A549 (cell line): ENCODE results near the gene SRRM2. TPM values are rescaled to one million over a fixed set of nuclear protein-coding genes. Genes with fewer than 3 reads are reported as not detected.

Source experiments
- ATAC-seq, 2 experiments: fragments of 200-7000 bp in 1 of 2; fragments of >200 bp in 1 of 2; cut with Nextera tagmentation in 1 of 2; cut with Tn5 transposase in 1 of 2; 3 replicates each; pipeline versions ENCODE4 v1.8.0 to v1.9.1; 2018 to 2020; ENCODE audit warnings: mild to moderate bottlenecking in 1 of 2, moderate library complexity in 1 of 2
- CTCF ChIA-PET: fragments of 300-600 bp; sonication (Branson Sonifier 250); formaldehyde crosslinking; extraction: SDS; loops from one replicate; lab custom pipeline; 2021; ENCODE audit warnings: antibody characterized with exemption, inconsistent platforms; lab: Yijun Ruan, JAX
- POLR2A ChIA-PET: fragments of 350-600 bp; formaldehyde crosslinking; extraction: SDS; loops from one replicate; lab custom pipeline; 2021; ENCODE audit warnings: antibody characterized with exemption, inconsistent platforms; lab: Yijun Ruan, JAX
- DNase-seq, 2 experiments: peaks; one replicate each; pipeline versions ENCODE4 v3.0.0 to v3.0.0-alpha.2; 2011 to 2016; ENCODE audit warnings: low read depth in 1 of 2, low spot score in 1 of 2
- FAIRE-seq: peaks from 2 replicates; lab custom pipeline; 2011; peaks lifted over from hg19 to GRCh38; lab: Jason Lieb, UNC
- H3K27ac ChIP-seq, 2 experiments: fragments of >200 bp; sonication (Bioruptor Twin); formaldehyde crosslinking; 3 replicates each; pipeline ENCODE4 v1.5.1; 2016 to 2017
- H3K4me1 ChIP-seq: fragments of >200 bp; sonication (Bioruptor Twin); formaldehyde crosslinking; 3 replicates; pipeline ENCODE4 v1.6.1; 2016
- H3K4me2 ChIP-seq: fragments of >200 bp; sonication (Bioruptor Twin); formaldehyde crosslinking; 3 replicates; pipeline ENCODE4 v1.6.1; 2016
- H3K4me3 ChIP-seq: fragments of >200 bp; sonication (Bioruptor Twin); formaldehyde crosslinking; 3 replicates; pipeline ENCODE4 v1.5.1; 2016
- H3K9me3 ChIP-seq: fragments of >200 bp; sonication (Bioruptor Twin); formaldehyde crosslinking; 3 replicates; pipeline ENCODE4 v1.6.1; 2016
- ATOH8 ChIP-seq: fragments of 250-450 bp; sonication (Bioruptor Pico); IDR thresholded peaks from 2 replicates; pipeline ENCODE4 v1.5.0; 2020; ENCODE audit warnings: low read depth, mild to moderate bottlenecking, moderate library complexity
- CBX2 ChIP-seq: fragments of 200-600 bp; sonication (generic); IDR thresholded peaks from 2 replicates; pipeline ENCODE4 v1.6.1; 2016; ENCODE audit warnings: low read depth, mild to moderate bottlenecking, borderline replicate concordance
- CBX8 ChIP-seq: fragments of 200-600 bp; sonication (generic); IDR thresholded peaks from 2 replicates; pipeline ENCODE4 v1.6.1; 2016
- ESRRA ChIP-seq: fragments of 150-350 bp; IDR thresholded peaks from 2 replicates; pipeline ENCODE4 v1.6.1; 2014; ENCODE audit warnings: mild to moderate bottlenecking, low read length, borderline replicate concordance
- HMGXB4 ChIP-seq: fragments of 250-450 bp; sonication (Bioruptor Pico); IDR thresholded peaks from 2 replicates; pipeline ENCODE4 v1.5.0; 2021; ENCODE audit warnings: mild to moderate bottlenecking, moderate library complexity, borderline replicate concordance
- HOXA7 ChIP-seq: fragments of 250-450 bp; sonication (Bioruptor Pico); IDR thresholded peaks from 2 replicates; pipeline ENCODE4 v1.5.0; 2020; ENCODE audit warnings: mild to moderate bottlenecking, moderate library complexity
- HOXB5 ChIP-seq: fragments of 250-450 bp; sonication (Bioruptor Pico); IDR thresholded peaks from 2 replicates; pipeline ENCODE4 v1.5.0; 2020; ENCODE audit warnings: mild to moderate bottlenecking, moderate library complexity
- JUN ChIP-seq, 2 experiments: fragments of >200 bp; sonication (Bioruptor Twin); formaldehyde crosslinking; IDR thresholded peaks; 2 replicates in 1 of 2; 3 replicates in 1 of 2; pipeline ENCODE4 v1.6.1; 2016 to 2017
- JUNB ChIP-seq: fragments of >200 bp; sonication (Bioruptor Twin); formaldehyde crosslinking; IDR thresholded peaks from 2 replicates; pipeline ENCODE4 v1.6.1; 2016
- KDM1A ChIP-seq: fragments of 200-600 bp; sonication (generic); IDR thresholded peaks from 2 replicates; pipeline ENCODE4 v1.6.1; 2016; ENCODE audit warnings: low read depth, mild to moderate bottlenecking
- KDM5A ChIP-seq: fragments of 200-600 bp; sonication (generic); IDR thresholded peaks from 2 replicates; pipeline ENCODE4 v1.6.1; 2016; ENCODE audit warnings: antibody characterized with exemption, mild to moderate bottlenecking
- MAFK ChIP-seq: fragments of 450-650 bp; IDR thresholded peaks from 2 replicates; pipeline ENCODE4 v1.6.1; 2014; ENCODE audit not compliant: partially characterized antibody
- MAX ChIP-seq: IDR thresholded peaks from 2 replicates; pipeline ENCODE4 v1.6.1; 2012
- MAZ ChIP-seq: fragments of 150-350 bp; IDR thresholded peaks from 2 replicates; pipeline ENCODE4 v1.6.1; 2014; ENCODE audit warnings: antibody characterized with exemption, low read depth, low read length, borderline replicate concordance
- NFE2L2 ChIP-seq: fragments of 150-350 bp; conservative IDR thresholded peaks from 2 replicates; pipeline ENCODE4 v1.6.1; 2014; ENCODE audit warnings: low read length
- NR3C1 ChIP-seq: fragments of >200 bp; sonication (Bioruptor Twin); formaldehyde crosslinking; IDR thresholded peaks from 3 replicates; pipeline ENCODE4 v1.6.1; 2017
- PHF8 ChIP-seq: fragments of 200-600 bp; sonication (generic); IDR thresholded peaks from 2 replicates; pipeline ENCODE4 v1.6.1; 2016; ENCODE audit warnings: low read depth, mild to moderate bottlenecking, antibody characterized with exemption, moderate library complexity, borderline replicate concordance
- RFX5 ChIP-seq: fragments of 450-650 bp; IDR thresholded peaks from 2 replicates; pipeline ENCODE4 v1.7.1; 2014; ENCODE audit warnings: antibody characterized with exemption, mild to moderate bottlenecking, moderate library complexity
- SREBF2 ChIP-seq: fragments of 450-650 bp; IDR thresholded peaks from 2 replicates; pipeline ENCODE4 v1.6.1; 2014; ENCODE audit warnings: mild to moderate bottlenecking, moderate library complexity
- ZNF302 ChIP-seq: fragments of 250-450 bp; sonication (Bioruptor Pico); IDR thresholded peaks from 2 replicates; pipeline ENCODE4 v1.9.0; 2021; ENCODE audit warnings: inconsistent platforms, mild to moderate bottlenecking, moderate library complexity
- ZSCAN20 ChIP-seq: fragments of 250-450 bp; sonication (Bioruptor Pico); IDR thresholded peaks from 2 replicates; pipeline ENCODE4 v1.8.0; 2022; ENCODE audit warnings: mild to moderate bottlenecking, moderate library complexity
- WGBS: methylation state at CpG from one replicate; pipeline ENCODE4 v1.1.6; 2017; ENCODE audit errors: missing lambda C conversion rate; 5-methylcytosine and 5-hydroxymethylcytosine counted together
- polyA plus RNA-seq, 4 experiments: library from polyadenylated mRNA; depleted of rRNA in 3 of 4; stranded (reverse); fragments of >200 nt; fragmentation: RNase III in 1 of 4; extraction: RNeasy Plus Mini Kit Qiagen cat#74134 plus additional on column Dnase treatment in 1 of 4; gene quantifications; 2 replicates in 3 of 4; 3 replicates in 1 of 4; pipeline ENCODE4 v1.2.3, GENCODE V29; 2011 to 2017

The SRRM2 gene
- polyA plus RNA-seq, 2 of the 4 experiments (the other 2 are of a cell fraction) = 167 to 512 TPM

DNA sequence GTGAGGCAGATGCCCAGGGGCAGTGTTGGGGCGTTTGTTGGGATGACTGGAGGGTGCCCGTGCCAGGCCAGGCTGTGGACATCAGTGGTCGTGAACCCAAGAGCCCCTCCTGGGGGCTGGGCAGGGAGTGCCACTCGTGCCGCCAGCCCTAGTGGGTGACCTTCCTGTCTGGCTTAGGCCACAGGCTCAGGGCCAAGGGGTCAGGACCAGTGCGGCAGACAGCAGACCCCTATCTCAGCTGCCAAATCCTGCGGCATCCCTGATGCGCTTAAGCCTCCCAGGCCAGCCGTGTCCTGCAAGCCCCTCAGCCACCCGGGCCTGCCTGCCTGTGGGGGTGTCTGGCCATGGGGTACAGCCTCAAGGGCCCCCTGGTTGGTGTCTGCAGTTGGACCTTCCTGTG is 47.1 kb upstream of the SRRM2 start:
- ATAC-seq = no peak
- no peaks in the 10 kb centered on the region for H3K4me1 ChIP-seq
- ChIA-PET CTCF (interaction anchor here (1.2 kb wide), 1 partner anchor 118 kb away, joined by 4 read pairs; no protein-coding TSS in a partner anchor), POLR2A (interaction anchor here (1.4 kb wide), 1 partner anchor 23 kb away, joined by 3 read pairs; the partner anchor contains the start of gene KCTD5)
- WGBS = 83% methylated on average over 1 of the region's 10 CpGs
- TF ChIP-seq HOXA7 (CRISPR knock-in tag) (no peak), KDM1A (no peak), KDM5A (no peak), RFX5 (no peak), JUN (IDR thresholded peaks at IDR 0.05) (no peak), CBX8 (no peak), MAFK (no peak), ZNF302 (CRISPR knock-in tag) (no peak), CBX2 (no peak), JUNB (no peak), SREBF2 (no peak), ZSCAN20 (CRISPR knock-in tag) (no peak), MAZ (no peak)
- TF ChIP-seq, all 56 proteins: peak for 0
- Histone ChIP-seq H3K4me3 (no peak overlapping the region), H3K9me3 (no peaks in the 10 kb centered on the region), H3K4me2 (no peak overlapping the region), H3K27ac (no peak overlapping the region)
- DNase-seq (no peak), FAIRE-seq (no peak)

DNA sequence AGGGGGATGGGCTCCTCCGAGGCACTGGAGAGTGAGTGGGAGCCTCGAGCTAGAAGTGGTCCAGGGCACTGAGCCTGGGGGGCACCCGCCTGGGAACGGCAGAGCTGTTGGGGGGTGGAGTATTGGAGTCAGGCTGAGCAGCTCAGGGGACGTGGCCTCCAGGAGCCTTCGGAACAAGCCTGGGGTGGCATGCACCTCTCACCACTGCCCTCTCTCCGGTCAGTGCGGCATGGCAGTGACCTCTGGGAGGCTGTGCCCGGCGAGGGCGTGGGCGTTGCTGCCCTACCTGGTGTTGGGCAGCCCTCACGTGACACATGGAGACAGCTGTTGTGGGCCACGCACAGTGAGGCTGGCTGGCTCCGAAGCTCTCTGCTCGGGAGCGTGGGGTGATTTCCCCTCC is 46.4 kb upstream of the SRRM2 start:
- ATAC-seq = no peak
- Histone ChIP-seq H3K4me2 (no peak overlapping the region), H3K9me3 (no peaks in the 10 kb centered on the region)
- TF ChIP-seq NFE2L2 (no peak), HMGXB4 (no peak)
- TF ChIP-seq, all 56 proteins: peak for 0
- POLR2A ChIA-PET = interaction anchor here (1.4 kb wide), 1 partner anchor 23 kb away, joined by 3 read pairs; the partner anchor contains the start of gene KCTD5
- H3K4me1 ChIP-seq = no peaks in the 10 kb centered on the region
- DNase-seq (no peak), FAIRE-seq (no peak)
- WGBS = 100% methylated on average over 7 of the region's 17 CpGs
- no peak overlapping the region for H3K4me3 ChIP-seq
- H3K27ac ChIP-seq = no peak overlapping the region
- CTCF ChIA-PET = interaction anchor here (1.2 to 1.7 kb wide), 2 partner anchors 12 to 117 kb away, joined by 4 to 5 read pairs; no protein-coding TSS in a partner anchor

DNA sequence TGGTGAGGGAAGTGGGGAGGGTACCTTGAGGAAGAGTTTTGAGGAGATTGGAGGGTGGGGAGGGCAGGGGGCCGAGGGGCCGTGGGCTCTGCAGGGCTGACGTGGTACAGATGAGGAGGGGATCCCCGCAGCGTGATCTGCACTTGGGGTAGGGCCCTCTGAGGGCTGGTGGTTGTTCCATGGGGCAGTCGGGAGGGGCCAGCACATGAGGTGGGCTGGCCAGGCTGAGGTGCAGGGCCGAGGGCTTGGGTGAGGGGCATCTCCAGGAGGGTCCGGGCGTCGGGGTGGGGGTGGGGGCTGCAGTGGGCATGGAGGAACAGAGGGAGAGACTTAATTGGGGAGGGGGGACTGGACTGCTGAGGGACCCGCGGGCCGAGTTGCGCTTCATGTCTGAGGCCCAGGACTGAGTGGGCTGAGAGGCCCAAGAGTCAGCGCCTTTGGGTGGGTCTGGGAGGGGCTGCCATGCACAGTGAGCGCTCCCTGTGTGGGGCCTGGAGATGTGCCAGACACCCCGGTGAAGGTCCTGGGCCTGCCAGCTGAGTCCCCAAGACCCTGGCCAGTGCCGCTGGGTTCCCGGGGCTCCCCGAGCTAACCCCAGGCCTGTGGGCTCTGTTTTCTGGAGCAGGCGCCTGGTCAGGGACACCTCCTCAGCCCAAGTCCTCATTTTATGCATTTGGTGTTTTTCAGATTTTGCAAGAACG is 45.7 kb upstream of the SRRM2 start:
- WGBS = 89% methylated on average over 12 of the region's 22 CpGs
- DNase-seq (no peak), ATAC-seq (no peak), FAIRE-seq (no peak)
- TF ChIP-seq KDM1A = no peak
- no peak for TF ChIP-seq ATOH8 (CRISPR knock-in tag)
- no peak for TF ChIP-seq PHF8
- TF ChIP-seq MAX = no peak
- TF ChIP-seq NR3C1 = no peak
- no peak for TF ChIP-seq ZSCAN20 (CRISPR knock-in tag)
- no peak for TF ChIP-seq HOXB5 (CRISPR knock-in tag)
- TF ChIP-seq MAFK = no peak
- TF ChIP-seq ESRRA = no peak
- TF ChIP-seq JUNB = no peak
- H3K4me3 ChIP-seq = no peak overlapping the region
- no peak overlapping the region for H3K27ac ChIP-seq
- CTCF ChIA-PET = interaction anchor here (1.2 to 1.7 kb wide), 2 partner anchors 11 to 117 kb away, joined by 4 to 5 read pairs; no protein-coding TSS in a partner anchor
- POLR2A ChIA-PET = interaction anchor here (1.4 kb wide), 1 partner anchor 24 kb away, joined by 3 read pairs; the partner anchor contains the start of gene KCTD5
- no peaks in the 10 kb centered on the region for H3K4me1 ChIP-seq
- H3K4me2 ChIP-seq = no peak overlapping the region
- H3K9me3 ChIP-seq = no peaks in the 10 kb centered on the region
